Uterus (tissue), 2 donors: ENCODE data around the gene PRKG2.

Source experiments
- CTCF ChIP-seq, 4 experiments: fragments of 200-600 bp in 2 of 4; fragments of 450-650 bp in 2 of 4; sonication (generic) in 2 of 4; IDR thresholded peaks; one replicate each; pipeline ENCODE4 v1.5.1; 2016 to 2019; ENCODE audit warnings: antibody characterized with exemption in 4 of 4, mild to moderate bottlenecking in 2 of 4, moderate library complexity in 1 of 4
- POLR2A ChIP-seq, 2 donors: fragments of 450-650 bp; IDR thresholded peaks; one replicate each; pipeline ENCODE4 v1.6.1; 2016; ENCODE audit warnings: antibody characterized with exemption in 2 of 2, mild to moderate bottlenecking in 1 of 2, moderate library complexity in 1 of 2

DNA sequence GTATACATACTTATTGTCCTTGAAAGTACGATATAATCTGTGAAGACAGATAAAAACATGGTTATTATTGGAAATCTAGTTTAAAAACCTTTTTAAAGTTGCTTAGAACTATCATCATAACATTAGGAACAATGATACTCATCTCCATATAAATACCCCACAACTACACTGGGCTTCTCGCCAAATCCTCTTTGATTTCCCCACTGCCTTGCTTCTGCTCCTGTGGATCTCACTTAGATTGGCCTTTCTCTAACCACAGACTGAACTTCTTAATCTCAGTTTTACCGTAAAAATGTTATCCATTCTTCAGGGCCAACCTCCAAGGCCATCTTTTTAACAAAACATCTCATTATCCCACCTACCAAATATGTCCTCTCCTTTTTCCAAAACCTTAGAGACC lies 77.6 kb downstream of the PRKG2 start:
- no peak for TF ChIP-seq CTCF (IDR thresholded peaks at IDR 0.05)
- no peak for TF ChIP-seq POLR2A (IDR thresholded peaks at IDR 0.05)
